Measurements from ENCODE around the gene NHSL2.

DNA sequence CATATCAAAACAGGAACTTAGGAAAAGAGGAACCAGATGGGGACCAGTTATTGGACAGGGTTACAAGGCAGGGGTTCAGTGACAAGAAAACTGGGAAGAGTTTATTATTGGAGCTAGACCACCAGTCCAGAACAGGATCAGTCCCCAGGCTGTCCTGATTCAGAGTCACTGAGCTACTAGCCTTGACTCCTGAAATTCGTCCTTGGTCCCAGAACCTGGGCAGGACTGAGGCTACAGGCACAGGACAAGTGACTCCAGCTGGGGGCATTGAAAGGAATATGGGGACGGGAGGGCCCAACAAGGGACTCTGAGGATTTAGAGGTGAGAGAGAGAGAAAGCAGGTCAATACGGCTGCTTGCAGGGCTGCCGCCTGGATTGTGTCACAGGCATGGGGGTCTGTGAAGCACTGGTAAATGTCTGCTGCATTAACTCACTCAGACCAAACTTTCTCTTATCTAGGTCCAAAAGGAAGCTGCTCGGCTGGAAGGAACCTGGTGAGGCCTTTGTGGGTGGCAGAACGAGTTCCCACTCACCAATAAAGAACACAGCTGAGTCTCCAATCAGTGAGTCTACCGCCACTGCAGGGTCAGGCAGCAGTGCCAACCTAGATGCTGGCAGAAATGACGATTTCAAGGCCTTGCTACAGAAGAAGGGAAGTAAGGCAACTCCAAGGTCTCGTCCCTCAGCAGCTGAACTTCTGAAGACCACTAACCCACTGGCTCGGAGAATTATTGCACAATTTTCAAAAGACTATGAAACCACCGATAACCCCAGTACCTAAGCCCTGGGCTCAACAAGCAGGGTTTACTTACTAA, 232.4 kb downstream of the NHSL2 start:
- no peak for TF ChIP-seq CTCF (IDR thresholded peaks at IDR 0.05)
- no peak for TF ChIP-seq EZH2 (IDR thresholded peaks at IDR 0.05)
